Nephron progenitor cell (in vitro differentiated cells): ENCODE data around the gene ITGB2.
A peak's percentile ranks its signal among the peaks of the same experiment; 100 is the strongest.
"Not testable (repeated sequence)": the region's sequence is repeated elsewhere in the genome, so short reads cannot be mapped to it uniquely, and the experiment has no call there.

Experiments used
- DNase-seq: peaks from one replicate; pipeline ENCODE4 v3.0.0; 2021
- H3K27ac Mint-ChIP-seq: 2 replicates; pipeline ENCODE4 v1.8.0; 2021; ENCODE audit warnings: mild to moderate bottlenecking, moderate library complexity, mixed read lengths
- H3K27me3 Mint-ChIP-seq: 2 replicates; pipeline ENCODE4 v1.8.0; 2021; ENCODE audit warnings: mild to moderate bottlenecking, low read depth, mixed read lengths; ENCODE audit not compliant: poor library complexity
- H3K36me3 Mint-ChIP-seq: 2 replicates; pipeline ENCODE4 v1.8.0; 2021; ENCODE audit warnings: low read depth, mixed read lengths
- H3K4me1 Mint-ChIP-seq: 2 replicates; pipeline ENCODE4 v1.8.0; 2021; ENCODE audit warnings: mixed read lengths
- H3K4me3 Mint-ChIP-seq: 2 replicates; pipeline ENCODE4 v1.8.0; 2021; ENCODE audit warnings: mild to moderate bottlenecking, moderate library complexity, mixed read lengths
- H3K9me3 Mint-ChIP-seq: 2 replicates; pipeline ENCODE4 v1.8.0; 2021; ENCODE audit warnings: mild to moderate bottlenecking, moderate library complexity, mixed read lengths
- CTCF ChIP-seq: fragments of 200-600 bp; sonication (generic); IDR thresholded peaks from 2 replicates; pipeline ENCODE4 v1.5.0; 2021; ENCODE audit warnings: antibody characterized with exemption

ITGB2 gene

GRCh38 chr21:44916965-44917364 lies 3.7 kb downstream of the ITGB2 start:
- no peak for TF ChIP-seq CTCF
- peaks cover 80% of the 10 kb centered on the region for H3K27me3 Mint-ChIP-seq
- no peaks in the 10 kb centered on the region for H3K36me3 Mint-ChIP-seq
- no peak for DNase-seq
- H3K4me1 Mint-ChIP-seq: peaks cover 41% of the 10 kb centered on the region
- H3K4me3 Mint-ChIP-seq: no peak overlapping the region
- no peak overlapping the region for H3K27ac Mint-ChIP-seq
- no peaks in the 10 kb centered on the region for H3K9me3 Mint-ChIP-seq

- no peak overlapping the region for H3K4me3 Mint-ChIP-seq
- no peak for TF ChIP-seq CTCF
- H3K27ac Mint-ChIP-seq: peak overlapping the region; percentile 83
- H3K36me3 Mint-ChIP-seq: no peaks in the 10 kb centered on the region
- DNase-seq: no peak
- H3K4me1 Mint-ChIP-seq: peaks cover 31% of the 10 kb centered on the region
- peaks cover 63% of the 10 kb centered on the region for H3K27me3 Mint-ChIP-seq
- no peaks in the 10 kb centered on the region for H3K9me3 Mint-ChIP-seq
Observed at GRCh38 chr21:44914176-44914874, 6.4 kb downstream of the ITGB2 start.

- Mint-ChIP-seq H3K27me3 (peaks cover 63% of the 10 kb centered on the region), H3K4me3 (no peak overlapping the region), H3K36me3 (no peaks in the 10 kb centered on the region), H3K27ac (no peak overlapping the region), H3K4me1 (peaks cover 38% of the 10 kb centered on the region), H3K9me3 (no peaks in the 10 kb centered on the region)
- no peak for DNase-seq
- TF ChIP-seq CTCF: no peak
Observed at GRCh38 chr21:44913425-44914175, 7.1 kb downstream of the ITGB2 start.

GRCh38 chr21:44912506-44913412 lies 7.9 kb downstream of the ITGB2 start:
- peaks cover 59% of the 10 kb centered on the region for H3K27me3 Mint-ChIP-seq
- H3K36me3 Mint-ChIP-seq, H3K27ac Mint-ChIP-seq, H3K9me3 Mint-ChIP-seq, DNase-seq, H3K4me3 Mint-ChIP-seq: not testable (repeated sequence)
- peaks cover 43% of the 10 kb centered on the region for H3K4me1 Mint-ChIP-seq

GRCh38 chr21:44912158-44912473 lies 8.6 kb downstream of the ITGB2 start:
- no peak overlapping the region for H3K27ac Mint-ChIP-seq
- DNase-seq: no peak
- no peaks in the 10 kb centered on the region for H3K36me3 Mint-ChIP-seq
- no peak overlapping the region for H3K4me3 Mint-ChIP-seq
- TF ChIP-seq CTCF: no peak
- H3K9me3 Mint-ChIP-seq: no peaks in the 10 kb centered on the region
- peaks cover 59% of the 10 kb centered on the region for H3K27me3 Mint-ChIP-seq
- H3K4me1 Mint-ChIP-seq: peaks cover 45% of the 10 kb centered on the region
